BE2C (cell line): ENCODE results near the gene CEACAM16.
A peak's percentile ranks its signal among the peaks of the same experiment; 100 is the strongest.

ENCODE experiments used
- DNase-seq: peaks from one replicate; pipeline ENCODE4 v3.0.0-alpha.2; 2020
- H3K27me3 ChIP-seq: fragments of 250-450 bp; sonication (Bioruptor Pico); 2 replicates; pipeline ENCODE4 v1.5.1; 2020; ENCODE audit warnings: mild to moderate bottlenecking
- H3K36me3 ChIP-seq: fragments of 250-450 bp; sonication (Bioruptor Pico); 2 replicates; pipeline ENCODE4 v1.5.1; 2020; ENCODE audit warnings: mild to moderate bottlenecking
- H3K4me1 ChIP-seq: fragments of 250-450 bp; sonication (Bioruptor Pico); 2 replicates; pipeline ENCODE4 v1.5.1; 2020
- H3K4me3 ChIP-seq: 2 replicates; pipeline ENCODE4 v1.5.1; 2011; ENCODE audit warnings: low read depth, low read length
- H3K9me3 ChIP-seq: fragments of 250-450 bp; sonication (Bioruptor Pico); 2 replicates; pipeline ENCODE4 v1.5.1; 2020
- CTCF ChIP-seq: IDR thresholded peaks from 2 replicates; pipeline ENCODE4 v1.5.1; 2012; ENCODE audit warnings: mild to moderate bottlenecking, low read depth, low read length

Gene CEACAM16

GRCh38 chr19:44757735-44758505 lies 59.0 kb downstream of the CEACAM16 start:
- Histone ChIP-seq H3K4me3 (peak overlapping the region; percentile 71), H3K9me3 (no peaks in the 10 kb centered on the region), H3K27me3 (no peaks in the 10 kb centered on the region), H3K36me3 (no peaks in the 10 kb centered on the region; the same call in 1 of the 2 replicates), H3K4me1 (peaks cover 14% of the 10 kb centered on the region)
- peak; percentile 77 for DNase-seq
- TF ChIP-seq CTCF: peak; percentile 14; the same call in 1 of the 2 replicates

GRCh38 chr19:44758596-44758995 lies 59.6 kb downstream of the CEACAM16 start:
- peaks cover 14% of the 10 kb centered on the region for H3K4me1 ChIP-seq

GRCh38 chr19:44759083-44759804 lies 60.3 kb downstream of the CEACAM16 start:
- no peak for TF ChIP-seq CTCF
- H3K4me1 ChIP-seq: peaks cover 14% of the 10 kb centered on the region
- H3K36me3 ChIP-seq: no peaks in the 10 kb centered on the region; the same call in 1 of the 2 replicates
- H3K9me3 ChIP-seq: no peaks in the 10 kb centered on the region
- no peak for DNase-seq
- H3K4me3 ChIP-seq: no peak overlapping the region
- no peaks in the 10 kb centered on the region for H3K27me3 ChIP-seq

More at GRCh38 chr19:44758596-44758995, 59.6 kb downstream of the CEACAM16 start:
- Histone ChIP-seq H3K4me3 (peak overlapping the region; percentile 71), H3K27me3 (no peaks in the 10 kb centered on the region), H3K36me3 (no peaks in the 10 kb centered on the region; the same call in 1 of the 2 replicates), H3K9me3 (no peaks in the 10 kb centered on the region)
- no peak for DNase-seq
- no peak for TF ChIP-seq CTCF
